Fibroblast of the aortic adventitia (primary cell): Measurements from ENCODE around the gene AKR7A2. TPM values are rescaled to one million over a fixed set of nuclear protein-coding genes. Genes with fewer than 3 reads are reported as not detected.

Experiments
- DNase-seq: peaks from one replicate; pipeline ENCODE4 v3.0.0-alpha.2; 2010; ENCODE audit warnings: low read depth
- H3K4me3 ChIP-seq: 2 replicates; pipeline ENCODE4 v1.5.1; 2011; ENCODE audit warnings: low read depth, mild to moderate bottlenecking, control low read depth, low read length, moderate library complexity
- CTCF ChIP-seq: IDR thresholded peaks from 2 replicates; pipeline ENCODE4 v1.5.1; 2011; ENCODE audit warnings: mild to moderate bottlenecking, low read length, control low read depth, inconsistent platforms; ENCODE audit not compliant: insufficient read depth
- total RNA-seq: library from RNA; depleted of rRNA; stranded (reverse); fragments of >200 nt; gene quantifications from 2 replicates; pipeline ENCODE4 v1.2.3, GENCODE V29; 2012; ENCODE audit warnings: low replicate concordance

Gene AKR7A2
- total RNA-seq, 1 donor = 68.4 TPM

GRCh38 chr1:19349999-19350398 lies 38.1 kb upstream of the AKR7A2 start:
- H3K4me3 ChIP-seq = no peak overlapping the region
- no peak for DNase-seq
- no peak for TF ChIP-seq CTCF

- TF ChIP-seq CTCF = no peak
These were observed 36.7 kb upstream of the AKR7A2 start for GRCh38 chr1:19348441-19349198.

GRCh38 chr1:19347533-19348172 lies 35.7 kb upstream of the AKR7A2 start:
- no peak for TF ChIP-seq CTCF
- no peak overlapping the region for H3K4me3 ChIP-seq
- no peak for DNase-seq

More at GRCh38 chr1:19348441-19349198, 36.7 kb upstream of the AKR7A2 start:
- no peak for DNase-seq
- H3K4me3 ChIP-seq = no peak overlapping the region

DNA sequence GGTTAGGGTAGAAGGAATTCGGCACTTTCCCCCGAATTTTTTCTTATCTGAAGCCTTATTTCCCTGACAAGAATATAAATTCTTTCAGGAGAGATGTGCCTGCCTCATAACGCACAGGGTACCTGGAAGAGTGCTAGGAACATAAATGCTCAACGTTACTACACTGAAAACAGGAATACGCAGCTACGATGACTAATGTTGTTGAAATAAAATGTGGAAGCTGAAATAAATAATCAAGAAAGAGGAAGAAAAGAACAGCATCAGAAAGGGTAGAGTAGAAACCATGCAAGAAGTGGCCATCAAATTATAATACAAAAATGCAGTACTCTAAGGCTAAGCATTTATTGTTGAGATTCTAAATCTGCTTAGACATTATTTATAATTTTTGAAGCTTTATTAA lies 34.1 kb upstream of the AKR7A2 start:
- H3K4me3 ChIP-seq = no peak overlapping the region
- no peak for TF ChIP-seq CTCF
- no peak for DNase-seq

DNA sequence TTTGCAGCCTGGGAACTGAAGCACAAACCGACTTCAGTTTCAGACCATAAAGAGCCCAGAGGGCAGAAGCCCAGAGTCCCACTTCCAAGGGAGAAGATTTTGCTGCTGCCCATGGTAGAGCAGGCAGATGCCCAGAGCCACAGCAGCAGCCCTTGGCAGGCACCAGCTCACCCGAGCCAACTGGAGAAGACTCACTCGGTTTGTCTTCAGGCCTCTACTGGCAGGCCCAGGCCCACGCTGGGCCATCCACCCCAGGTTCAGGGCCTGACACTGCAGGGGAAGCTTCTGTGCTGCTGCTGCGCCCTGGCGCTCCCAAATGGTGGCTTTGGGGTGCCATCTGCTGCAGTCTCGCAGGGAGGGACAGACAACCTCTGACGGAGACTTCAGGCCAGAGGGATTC lies 33.4 kb upstream of the AKR7A2 start:
- TF ChIP-seq CTCF = no peak
- no peak overlapping the region for H3K4me3 ChIP-seq
- no peak for DNase-seq

DNA sequence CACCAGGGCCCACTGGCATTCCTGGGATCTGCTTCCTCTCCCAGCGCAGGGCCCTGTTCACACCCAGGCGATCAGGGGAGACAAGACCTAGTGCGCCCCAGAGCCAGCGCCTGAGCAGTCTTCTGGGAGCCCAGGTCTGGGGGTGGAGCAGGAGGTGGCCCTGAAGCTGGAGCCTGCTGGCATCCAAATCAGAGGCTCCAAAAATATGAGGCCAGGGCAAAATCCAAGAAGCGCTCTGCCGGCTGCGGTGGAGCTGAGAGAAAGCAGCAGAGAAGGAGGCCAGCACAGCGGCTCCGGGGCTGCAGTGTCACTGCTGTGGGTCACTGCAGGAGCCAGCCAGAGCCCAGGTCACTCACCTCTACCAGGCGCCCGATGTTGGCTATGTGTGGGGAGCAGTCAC lies 32.9 kb upstream of the AKR7A2 start:
- DNase-seq = no peak
- H3K4me3 ChIP-seq = no peak overlapping the region
- no peak for TF ChIP-seq CTCF
